Lower leg skin (tissue), 3 donors: Measurements from ENCODE around the gene ERC2.

Experiments
- POLR2A ChIP-seq, 2 donors: fragments of 450-650 bp; IDR thresholded peaks; one replicate each; pipeline ENCODE4 v1.6.1; 2016 to 2017; ENCODE audit warnings: antibody characterized with exemption in 2 of 2, mild to moderate bottlenecking in 1 of 2, moderate library complexity in 1 of 2
- TF ChIP-seq, protein P1 (sequence below), 3 donors: fragments of 450-650 bp; IDR thresholded peaks; one replicate each; pipeline ENCODE4 v1.5.1; 2016; ENCODE audit warnings: antibody characterized with exemption in 3 of 3, mild to moderate bottlenecking in 3 of 3, moderate library complexity in 2 of 3

- TF ChIP-seq, protein P1, sequence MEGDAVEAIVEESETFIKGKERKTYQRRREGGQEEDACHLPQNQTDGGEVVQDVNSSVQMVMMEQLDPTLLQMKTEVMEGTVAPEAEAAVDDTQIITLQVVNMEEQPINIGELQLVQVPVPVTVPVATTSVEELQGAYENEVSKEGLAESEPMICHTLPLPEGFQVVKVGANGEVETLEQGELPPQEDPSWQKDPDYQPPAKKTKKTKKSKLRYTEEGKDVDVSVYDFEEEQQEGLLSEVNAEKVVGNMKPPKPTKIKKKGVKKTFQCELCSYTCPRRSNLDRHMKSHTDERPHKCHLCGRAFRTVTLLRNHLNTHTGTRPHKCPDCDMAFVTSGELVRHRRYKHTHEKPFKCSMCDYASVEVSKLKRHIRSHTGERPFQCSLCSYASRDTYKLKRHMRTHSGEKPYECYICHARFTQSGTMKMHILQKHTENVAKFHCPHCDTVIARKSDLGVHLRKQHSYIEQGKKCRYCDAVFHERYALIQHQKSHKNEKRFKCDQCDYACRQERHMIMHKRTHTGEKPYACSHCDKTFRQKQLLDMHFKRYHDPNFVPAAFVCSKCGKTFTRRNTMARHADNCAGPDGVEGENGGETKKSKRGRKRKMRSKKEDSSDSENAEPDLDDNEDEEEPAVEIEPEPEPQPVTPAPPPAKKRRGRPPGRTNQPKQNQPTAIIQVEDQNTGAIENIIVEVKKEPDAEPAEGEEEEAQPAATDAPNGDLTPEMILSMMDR (IDR thresholded peaks at IDR 0.05) = no peak
- TF ChIP-seq POLR2A (IDR thresholded peaks at IDR 0.05) = no peak
These were observed 829.1 kb downstream of the ERC2 start for GRCh38 chr3:55639143-55639542.
